Astrocyte (in vitro differentiated cells and primary cell): ENCODE measurements around the gene CDH11.

Experiments
- CTCF ChIP-seq: IDR thresholded peaks from 2 replicates; pipeline ENCODE4 v1.5.1; 2011; ENCODE audit warnings: low read depth, mild to moderate bottlenecking, inconsistent platforms, low read length, moderate library complexity; ENCODE audit not compliant: insufficient read depth
- EZH2 ChIP-seq: IDR thresholded peaks from 2 replicates; pipeline ENCODE4 v1.6.1; 2012; ENCODE audit warnings: mild to moderate bottlenecking, low read length, inconsistent platforms; ENCODE audit not compliant: insufficient read depth

- TF ChIP-seq EZH2 (no peak), CTCF (no peak)
Measured at GRCh38 chr16:65121870-65122723, at the start of gene CDH11.
